Vagina (tissue), 2 donors: ENCODE measurements around the gene CYP20A1.

Experiments used
- POLR2A ChIP-seq, 2 donors: fragments of 450-650 bp; IDR thresholded peaks; one replicate each; pipeline ENCODE4 v1.6.1; 2017; ENCODE audit warnings: antibody characterized with exemption in 2 of 2, mild to moderate bottlenecking in 2 of 2, moderate library complexity in 2 of 2
- POLR2AphosphoS5 ChIP-seq, 2 donors: sonication (generic); formaldehyde crosslinking; IDR thresholded peaks; one replicate each; pipeline ENCODE4 v1.9.0; 2017; ENCODE audit warnings: antibody characterized with exemption in 2 of 2, mild to moderate bottlenecking in 2 of 2, low read depth in 1 of 2; ENCODE audit not compliant: insufficient read depth in 1 of 2
- TF ChIP-seq, protein P1 (sequence below), 3 experiments: fragments of 450-650 bp in 2 of 3; fragments of 200-600 bp in 1 of 3; sonication (generic) in 1 of 3; IDR thresholded peaks; one replicate each; pipeline ENCODE4 v1.5.1; 2017 to 2019; ENCODE audit warnings: antibody characterized with exemption in 3 of 3, mild to moderate bottlenecking in 2 of 3, moderate library complexity in 2 of 3

DNA sequence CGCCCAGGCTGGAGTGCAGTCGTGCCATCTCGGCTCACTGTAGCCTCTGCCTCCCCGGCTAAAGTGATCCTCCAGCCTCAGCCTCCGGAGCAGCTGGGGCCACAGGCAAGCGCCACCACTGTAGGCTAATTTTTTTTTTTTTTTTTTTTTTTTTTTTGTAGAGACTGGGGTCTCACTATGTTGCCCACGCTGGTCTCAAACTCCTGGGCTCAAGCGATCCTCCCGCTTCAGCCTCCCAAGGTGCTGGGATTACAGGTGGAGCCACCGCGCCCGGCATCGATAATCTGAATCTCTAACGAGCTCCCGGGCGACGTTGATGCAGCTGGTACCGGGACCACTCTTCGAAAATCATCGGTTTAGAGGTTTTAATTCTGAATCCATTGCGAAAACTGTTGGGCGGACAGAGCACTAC is 520 bp upstream of the CYP20A1 start:
- TF ChIP-seq, protein P1, sequence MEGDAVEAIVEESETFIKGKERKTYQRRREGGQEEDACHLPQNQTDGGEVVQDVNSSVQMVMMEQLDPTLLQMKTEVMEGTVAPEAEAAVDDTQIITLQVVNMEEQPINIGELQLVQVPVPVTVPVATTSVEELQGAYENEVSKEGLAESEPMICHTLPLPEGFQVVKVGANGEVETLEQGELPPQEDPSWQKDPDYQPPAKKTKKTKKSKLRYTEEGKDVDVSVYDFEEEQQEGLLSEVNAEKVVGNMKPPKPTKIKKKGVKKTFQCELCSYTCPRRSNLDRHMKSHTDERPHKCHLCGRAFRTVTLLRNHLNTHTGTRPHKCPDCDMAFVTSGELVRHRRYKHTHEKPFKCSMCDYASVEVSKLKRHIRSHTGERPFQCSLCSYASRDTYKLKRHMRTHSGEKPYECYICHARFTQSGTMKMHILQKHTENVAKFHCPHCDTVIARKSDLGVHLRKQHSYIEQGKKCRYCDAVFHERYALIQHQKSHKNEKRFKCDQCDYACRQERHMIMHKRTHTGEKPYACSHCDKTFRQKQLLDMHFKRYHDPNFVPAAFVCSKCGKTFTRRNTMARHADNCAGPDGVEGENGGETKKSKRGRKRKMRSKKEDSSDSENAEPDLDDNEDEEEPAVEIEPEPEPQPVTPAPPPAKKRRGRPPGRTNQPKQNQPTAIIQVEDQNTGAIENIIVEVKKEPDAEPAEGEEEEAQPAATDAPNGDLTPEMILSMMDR (IDR thresholded peaks at IDR 0.05), result no peak
- TF ChIP-seq POLR2AphosphoS5 (IDR thresholded peaks at IDR 0.05; ENCODE audit: insufficient read depth in 1 of 2, low read depth in 1 of 2), result no peak
- TF ChIP-seq POLR2A (IDR thresholded peaks at IDR 0.05), result no peak
